Astrocyte (in vitro differentiated cells and primary cell): Measurements from ENCODE around the gene TMEM94.
"Not testable (repeated sequence)": the region's sequence is repeated elsewhere in the genome, so short reads cannot be mapped to it uniquely, and the experiment has no call there.

Source experiments
- EZH2 ChIP-seq: IDR thresholded peaks from 2 replicates; pipeline ENCODE4 v1.6.1; 2012; ENCODE audit warnings: mild to moderate bottlenecking, low read length, inconsistent platforms; ENCODE audit not compliant: insufficient read depth
- TF ChIP-seq, protein P1 (sequence below): IDR thresholded peaks from 2 replicates; pipeline ENCODE4 v1.5.1; 2011; ENCODE audit warnings: low read depth, mild to moderate bottlenecking, inconsistent platforms, low read length, moderate library complexity; ENCODE audit not compliant: insufficient read depth

- TF ChIP-seq, protein P1, sequence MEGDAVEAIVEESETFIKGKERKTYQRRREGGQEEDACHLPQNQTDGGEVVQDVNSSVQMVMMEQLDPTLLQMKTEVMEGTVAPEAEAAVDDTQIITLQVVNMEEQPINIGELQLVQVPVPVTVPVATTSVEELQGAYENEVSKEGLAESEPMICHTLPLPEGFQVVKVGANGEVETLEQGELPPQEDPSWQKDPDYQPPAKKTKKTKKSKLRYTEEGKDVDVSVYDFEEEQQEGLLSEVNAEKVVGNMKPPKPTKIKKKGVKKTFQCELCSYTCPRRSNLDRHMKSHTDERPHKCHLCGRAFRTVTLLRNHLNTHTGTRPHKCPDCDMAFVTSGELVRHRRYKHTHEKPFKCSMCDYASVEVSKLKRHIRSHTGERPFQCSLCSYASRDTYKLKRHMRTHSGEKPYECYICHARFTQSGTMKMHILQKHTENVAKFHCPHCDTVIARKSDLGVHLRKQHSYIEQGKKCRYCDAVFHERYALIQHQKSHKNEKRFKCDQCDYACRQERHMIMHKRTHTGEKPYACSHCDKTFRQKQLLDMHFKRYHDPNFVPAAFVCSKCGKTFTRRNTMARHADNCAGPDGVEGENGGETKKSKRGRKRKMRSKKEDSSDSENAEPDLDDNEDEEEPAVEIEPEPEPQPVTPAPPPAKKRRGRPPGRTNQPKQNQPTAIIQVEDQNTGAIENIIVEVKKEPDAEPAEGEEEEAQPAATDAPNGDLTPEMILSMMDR = not testable (repeated sequence)
- TF ChIP-seq EZH2 = not testable (repeated sequence)
Observed at GRCh38 chr17:75477490-75477862, 21.0 kb downstream of the TMEM94 start.
